ENCODE measurements around the gene EMILIN1. TPM values are rescaled to one million over a fixed set of nuclear protein-coding genes. Genes with fewer than 3 reads are reported as not detected.

The EMILIN1 gene
- total RNA-seq, 1 experiment from 2014 or later = 1.2 TPM

GRCh38 chr2:27080140-27080469 is 1.7 kb downstream of the EMILIN1 start:
- Histone ChIP-seq H3K27me3 (ENCODE audit: insufficient read depth, low read length) (no peaks in the 10 kb centered on the region), H4K20me1 (ENCODE audit: control insufficient read depth, insufficient read depth, insufficient read length) (no peaks in the 10 kb centered on the region), H3K27ac (ENCODE audit: insufficient read length, low read depth, low read length) (no peak overlapping the region), H3K23me2 (ENCODE audit: insufficient read length, low read depth, low read length, poor library complexity, severe bottlenecking) (no peaks in the 10 kb centered on the region), H3K79me2 (ENCODE audit: insufficient read depth, low read length) (no peaks in the 10 kb centered on the region), H4K91ac (ENCODE audit: insufficient read length, low read depth, low read length) (no peak overlapping the region), H3K79me1 (ENCODE audit: insufficient read depth, low read depth, low read length, poor library complexity, severe bottlenecking) (no peaks in the 10 kb centered on the region), H3T11ph (ENCODE audit: low read length) (no peak overlapping the region), H3K18ac (ENCODE audit: insufficient read length, low read depth, low read length) (no peak overlapping the region), H2AFZ (ENCODE audit: low read length) (no peak overlapping the region), H3K4me2 (ENCODE audit: insufficient read depth, insufficient read length, low read length) (no peak overlapping the region), H2BK5ac (ENCODE audit: insufficient read length, low read length) (no peak overlapping the region), H2AK5ac (ENCODE audit: insufficient read length, low read length) (no peak overlapping the region), H2BK12ac (ENCODE audit: insufficient read length, low read depth, low read length) (no peak overlapping the region), H3K4ac (ENCODE audit: low read depth, low read length) (no peak overlapping the region), H4K8ac (replicated peaks; ENCODE audit: insufficient read length, low read depth, low read length) (no peak overlapping the region), H2BK15ac (ENCODE audit: low read depth, low read length) (no peak overlapping the region), H3K9ac (ENCODE audit: extremely low read depth, insufficient read length, low read length) (no peak overlapping the region), H3K9me3 (ENCODE audit: control insufficient read depth, low read depth, low read length) (no peaks in the 10 kb centered on the region), H2BK20ac (ENCODE audit: low read depth, low read length, poor library complexity, severe bottlenecking) (no peak overlapping the region), H4K5ac (ENCODE audit: insufficient read length, low read depth, low read length) (no peak overlapping the region), H3K14ac (ENCODE audit: insufficient read depth, low read length) (no peak overlapping the region), H2BK120ac (ENCODE audit: low read depth, low read length, poor library complexity, severe bottlenecking) (no peak overlapping the region), H3K23ac (ENCODE audit: insufficient read length, low read depth, low read length) (no peak overlapping the region), H3K4me1 (ENCODE audit: insufficient read depth, low read length) (no peaks in the 10 kb centered on the region), H3K56ac (ENCODE audit: insufficient read length, low read depth, low read length) (no peak overlapping the region)
- DNase-seq = no peak
- H3K36me3 Mint-ChIP-seq (ENCODE audit: insufficient read depth in 1 of 3, low read depth in 3 of 3) = no peaks in the 10 kb centered on the region
- peaks cover 22% of the 10 kb centered on the region for H3K27me3 Mint-ChIP-seq (ENCODE audit: low read depth)
- peak overlapping the region in 1 of 3 experiments; percentile 74; a peak in 1 of 7 replicates for H3K27ac Mint-ChIP-seq
- H3K9me3 Mint-ChIP-seq = no peaks in the 10 kb centered on the region
- peaks cover 18 to 41% of the 10 kb centered on the region in 2 experiments for H3K4me1 Mint-ChIP-seq
- no CpG with 5 or more reads among the region's 7 CpGs for WGBS (ENCODE audit: extremely low coverage, insufficient read length, low lambda C conversion rate)
- H3K4me3 Mint-ChIP-seq = no peak overlapping the region
- TF ChIP-seq, protein P1, sequence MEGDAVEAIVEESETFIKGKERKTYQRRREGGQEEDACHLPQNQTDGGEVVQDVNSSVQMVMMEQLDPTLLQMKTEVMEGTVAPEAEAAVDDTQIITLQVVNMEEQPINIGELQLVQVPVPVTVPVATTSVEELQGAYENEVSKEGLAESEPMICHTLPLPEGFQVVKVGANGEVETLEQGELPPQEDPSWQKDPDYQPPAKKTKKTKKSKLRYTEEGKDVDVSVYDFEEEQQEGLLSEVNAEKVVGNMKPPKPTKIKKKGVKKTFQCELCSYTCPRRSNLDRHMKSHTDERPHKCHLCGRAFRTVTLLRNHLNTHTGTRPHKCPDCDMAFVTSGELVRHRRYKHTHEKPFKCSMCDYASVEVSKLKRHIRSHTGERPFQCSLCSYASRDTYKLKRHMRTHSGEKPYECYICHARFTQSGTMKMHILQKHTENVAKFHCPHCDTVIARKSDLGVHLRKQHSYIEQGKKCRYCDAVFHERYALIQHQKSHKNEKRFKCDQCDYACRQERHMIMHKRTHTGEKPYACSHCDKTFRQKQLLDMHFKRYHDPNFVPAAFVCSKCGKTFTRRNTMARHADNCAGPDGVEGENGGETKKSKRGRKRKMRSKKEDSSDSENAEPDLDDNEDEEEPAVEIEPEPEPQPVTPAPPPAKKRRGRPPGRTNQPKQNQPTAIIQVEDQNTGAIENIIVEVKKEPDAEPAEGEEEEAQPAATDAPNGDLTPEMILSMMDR (conservative IDR thresholded peaks at IDR 0.05) = no peak

Measured in H9 (cell line).